GM19324 (cell line): ENCODE measurements around the gene P2RY6.

Source experiments
- ATAC-seq: cut with Tn5 transposase; IDR thresholded peaks from one replicate; pipeline ENCODE4 v1.9.1; 2021; ENCODE audit warnings: mild to moderate bottlenecking, moderate library complexity; ENCODE audit not compliant: unreplicated experiment, low FRiP score

Gene P2RY6

GRCh38 chr11:73293356-73293936, 21.3 kb downstream of the P2RY6 start:
- ATAC-seq, result no peak

DNA sequence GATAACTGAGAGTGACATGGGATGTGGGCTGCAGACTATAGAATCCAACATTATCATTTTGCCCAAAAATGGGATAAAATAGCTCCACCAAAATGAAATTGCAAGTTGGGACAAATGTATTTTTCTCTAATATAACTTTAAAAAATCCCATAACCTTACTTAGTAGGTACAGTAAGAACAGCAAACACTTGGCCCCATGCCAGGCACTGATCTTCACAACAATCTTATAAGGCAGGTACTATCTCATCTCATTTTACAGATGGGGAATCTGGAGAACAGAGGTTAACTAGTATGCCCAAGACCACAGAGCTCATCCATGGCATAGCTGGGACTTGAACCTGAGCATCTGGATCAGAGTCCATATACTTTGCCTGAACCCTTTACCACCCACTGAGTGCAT, 22.5 kb downstream of the P2RY6 start:
- no peak for ATAC-seq

GRCh38 chr11:73295241-73295995, 23.3 kb downstream of the P2RY6 start:
- no peak for ATAC-seq

DNA sequence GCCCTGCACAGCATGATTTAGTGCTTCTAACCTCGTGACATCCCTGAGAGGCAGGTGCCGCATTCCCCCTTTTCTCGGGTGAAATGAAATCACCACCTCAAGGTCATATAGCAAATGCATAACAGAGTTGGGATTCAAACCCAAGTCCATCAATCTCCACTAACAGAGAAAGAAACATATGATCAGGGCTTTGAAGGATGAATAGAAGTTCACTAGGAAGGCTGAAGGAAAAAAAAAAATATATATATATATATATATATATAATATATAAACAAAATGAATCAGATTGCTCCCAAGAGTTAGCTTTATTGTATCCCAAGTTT, 23.8 kb downstream of the P2RY6 start:
- no peak for ATAC-seq

GRCh38 chr11:73296501-73297230, 24.5 kb downstream of the P2RY6 start:
- no peak for ATAC-seq

DNA sequence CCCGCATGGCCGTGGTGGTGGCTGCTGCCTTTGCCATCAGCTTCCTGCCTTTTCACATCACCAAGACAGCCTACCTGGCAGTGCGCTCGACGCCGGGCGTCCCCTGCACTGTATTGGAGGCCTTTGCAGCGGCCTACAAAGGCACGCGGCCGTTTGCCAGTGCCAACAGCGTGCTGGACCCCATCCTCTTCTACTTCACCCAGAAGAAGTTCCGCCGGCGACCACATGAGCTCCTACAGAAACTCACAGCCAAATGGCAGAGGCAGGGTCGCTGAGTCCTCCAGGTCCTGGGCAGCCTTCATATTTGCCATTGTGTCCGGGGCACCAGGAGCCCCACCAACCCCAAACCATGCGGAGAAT, 25.1 kb downstream of the P2RY6 start:
- no peak for ATAC-seq

- ATAC-seq, result no peak
Observed at GRCh38 chr11:73297702-73298101, 25.6 kb downstream of the P2RY6 start.

- ATAC-seq, result no peak
Observed at GRCh38 chr11:73298233-73298632, 26.1 kb downstream of the P2RY6 start.

DNA sequence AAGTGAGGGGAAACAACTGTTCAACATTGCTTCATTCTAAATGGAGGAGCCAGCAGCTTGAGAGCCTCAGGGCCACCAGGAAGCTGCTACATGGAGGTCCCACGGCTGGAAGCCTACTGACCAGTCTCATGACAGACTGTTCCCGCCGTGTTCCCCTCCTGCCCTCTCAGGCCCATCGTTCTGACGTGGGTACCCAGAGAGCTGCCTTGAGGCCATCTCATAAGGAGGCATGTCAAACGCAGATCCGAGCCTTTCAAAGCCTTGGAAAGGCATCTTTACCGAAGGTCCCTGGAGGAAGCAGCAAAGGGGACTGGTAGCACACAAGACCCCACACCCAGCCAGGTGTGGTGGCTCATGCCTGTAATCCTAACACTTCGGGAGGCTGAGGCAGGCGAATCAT, 27.6 kb downstream of the P2RY6 start:
- no peak for ATAC-seq

GRCh38 chr11:73306069-73306841, 34.1 kb downstream of the P2RY6 start:
- ATAC-seq, result no peak

DNA sequence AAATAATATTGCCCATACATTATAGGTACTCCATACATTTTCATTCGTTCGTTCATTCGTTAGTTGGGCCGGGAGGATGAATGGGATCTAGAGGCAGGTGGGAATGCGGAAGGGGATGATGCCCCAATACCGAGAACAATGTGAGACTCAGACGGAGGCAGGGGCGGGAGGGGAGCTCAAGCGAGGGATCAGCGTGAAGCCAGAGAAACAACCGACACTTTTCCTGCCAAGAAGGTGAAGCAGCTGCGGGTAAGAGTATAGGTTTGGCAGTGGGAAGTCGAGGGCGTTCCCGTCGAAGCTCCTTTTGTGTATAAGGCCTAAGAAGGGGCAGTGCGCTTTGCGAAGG, 34.8 kb downstream of the P2RY6 start:
- no peak for ATAC-seq

DNA sequence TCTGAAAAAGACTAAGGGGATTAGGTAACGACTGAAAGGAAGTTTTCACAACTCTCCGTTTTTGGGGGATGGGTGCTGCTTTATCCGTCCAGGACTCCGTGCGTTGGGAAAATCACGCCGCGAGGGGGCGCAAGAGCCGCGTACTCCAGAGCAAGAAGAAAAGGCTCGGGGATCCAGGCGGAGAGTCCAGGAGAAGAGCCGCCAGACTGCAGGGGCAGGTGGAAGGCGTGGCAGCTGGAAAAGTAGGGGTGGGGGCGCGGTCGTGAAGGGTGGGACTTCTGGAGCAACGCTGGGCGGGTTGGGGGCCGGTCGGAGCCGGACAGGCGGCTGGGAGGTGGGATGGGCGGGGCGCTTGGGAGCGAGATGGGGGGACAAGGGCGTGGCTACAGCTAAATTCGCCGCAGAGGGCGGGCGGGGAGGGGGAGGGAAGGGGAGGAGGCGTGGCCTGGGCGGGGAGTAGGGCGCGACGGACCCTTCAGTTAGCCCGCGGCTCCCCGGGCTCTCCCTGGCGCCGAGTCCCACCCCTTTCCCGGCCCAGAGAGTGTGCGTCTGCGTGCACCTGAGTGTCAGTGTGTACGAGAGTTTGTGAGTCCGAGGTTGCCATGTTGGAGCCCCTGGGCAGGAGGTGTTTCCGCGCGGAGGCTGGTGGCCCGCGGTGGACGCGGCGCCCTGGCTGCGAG, 35.3 kb downstream of the P2RY6 start:
- peak; percentile 42 for ATAC-seq

- peak; percentile 20 for ATAC-seq
Observed at GRCh38 chr11:73308003-73308960, 36.1 kb downstream of the P2RY6 start, which contains the start of gene ARHGEF17. Gene ARHGEF17, plus strand, starts transcription at chr11:73308276. Its CDS starts 363 bp downstream, at chr11:73308639.

GRCh38 chr11:73308961-73309919, 37.1 kb downstream of the P2RY6 start:
- no peak for ATAC-seq

- no peak for ATAC-seq
Observed at GRCh38 chr11:73310076-73310475, 37.9 kb downstream of the P2RY6 start.

- no peak for ATAC-seq
Observed at GRCh38 chr11:73310661-73311393, 38.7 kb downstream of the P2RY6 start.

DNA sequence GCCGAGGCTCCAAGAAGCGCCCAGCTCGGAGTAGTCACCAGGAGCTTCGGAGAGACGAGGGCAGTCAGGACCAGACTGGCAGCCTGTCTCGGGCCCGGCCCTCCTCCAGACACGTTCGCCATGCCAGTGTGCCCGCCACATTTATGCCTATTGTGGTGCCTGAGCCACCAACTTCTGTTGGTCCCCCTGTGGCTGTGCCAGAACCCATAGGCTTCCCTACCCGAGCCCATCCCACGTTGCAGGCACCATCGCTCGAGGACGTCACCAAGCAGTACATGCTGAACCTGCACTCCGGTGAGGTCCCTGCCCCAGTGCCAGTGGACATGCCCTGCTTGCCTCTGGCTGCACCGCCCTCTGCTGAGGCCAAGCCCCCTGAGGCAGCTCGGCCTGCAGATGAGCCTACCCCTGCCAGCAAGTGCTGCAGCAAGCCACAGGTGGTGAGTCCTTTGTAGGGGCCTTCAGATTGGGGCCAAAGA, 39.3 kb downstream of the P2RY6 start:
- no peak for ATAC-seq

- no peak for ATAC-seq
Observed at GRCh38 chr11:73312036-73312435, 39.9 kb downstream of the P2RY6 start.
